ENCODE measurements around the gene DGKI. TPM values are rescaled to one million over a fixed set of nuclear protein-coding genes. Genes with fewer than 3 reads are reported as not detected.

DGKI gene
- total RNA-seq, 1 donor from 2014 or later: 0.69 TPM

DNA sequence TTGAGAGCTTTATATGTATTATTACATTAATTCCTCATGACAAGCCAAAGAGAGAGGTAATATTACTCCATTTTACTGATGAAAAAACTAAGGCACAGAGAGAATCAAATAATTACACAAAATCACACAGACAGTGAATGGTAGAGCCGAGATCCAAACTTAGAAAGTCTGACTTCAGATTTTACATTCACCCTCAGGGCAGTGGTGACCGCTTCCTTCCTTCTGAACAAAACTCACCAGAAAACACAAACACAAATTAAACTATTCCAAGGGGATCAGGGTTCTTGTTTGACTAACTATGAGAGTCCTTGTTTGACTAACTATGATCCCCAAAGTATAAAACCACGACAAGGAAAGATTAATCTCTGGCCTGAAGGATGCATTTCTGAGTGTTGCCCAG is 435.3 kb downstream of the DGKI start:
- Mint-ChIP-seq H3K4me3 (ENCODE audit: unreplicated experiment) (no peak overlapping the region), H3K4me1 (ENCODE audit: unreplicated experiment) (peaks cover 3% of the 10 kb centered on the region), H3K36me3 (ENCODE audit: low read depth, unreplicated experiment) (no peaks in the 10 kb centered on the region), H3K27me3 (ENCODE audit: unreplicated experiment) (peaks cover 1% of the 10 kb centered on the region), H3K27ac (ENCODE audit: unreplicated experiment) (no peak overlapping the region), H3K9me3 (ENCODE audit: unreplicated experiment) (no peaks in the 10 kb centered on the region)
- no peak for TF ChIP-seq CTCF (IDR thresholded peaks at IDR 0.05; ENCODE audit: unreplicated experiment)
- no peak for DNase-seq (ENCODE audit: low spot score)

DNA sequence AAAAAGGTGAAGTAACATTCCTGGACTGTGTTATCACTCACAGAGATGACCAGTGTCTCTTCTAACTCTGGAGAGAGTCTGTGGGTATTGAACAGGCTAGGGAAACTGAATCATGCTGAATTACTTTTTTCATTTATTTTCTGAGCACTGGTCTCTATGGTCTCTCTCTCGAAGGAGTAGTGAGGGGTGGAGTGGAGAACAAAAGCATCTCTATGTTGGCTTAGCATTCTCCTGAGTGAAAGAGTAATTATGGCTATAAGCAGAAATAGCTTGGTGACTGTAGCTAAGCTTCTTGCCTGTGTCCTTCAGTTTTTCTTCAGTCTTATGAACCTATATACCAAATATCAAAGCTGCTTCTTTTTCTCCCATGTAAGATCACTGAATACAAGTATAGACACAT is 438.6 kb downstream of the DGKI start:
- H3K9me3 Mint-ChIP-seq (ENCODE audit: unreplicated experiment): no peaks in the 10 kb centered on the region
- no peak overlapping the region for H3K4me3 Mint-ChIP-seq (ENCODE audit: unreplicated experiment)
- TF ChIP-seq CTCF (IDR thresholded peaks at IDR 0.05; ENCODE audit: unreplicated experiment): no peak
- no peaks in the 10 kb centered on the region for H3K36me3 Mint-ChIP-seq (ENCODE audit: low read depth, unreplicated experiment)
- DNase-seq (ENCODE audit: low spot score): no peak
- peaks cover 3% of the 10 kb centered on the region for H3K4me1 Mint-ChIP-seq (ENCODE audit: unreplicated experiment)
- H3K27me3 Mint-ChIP-seq (ENCODE audit: unreplicated experiment): no peaks in the 10 kb centered on the region
- H3K27ac Mint-ChIP-seq (ENCODE audit: unreplicated experiment): no peak overlapping the region

- H3K27me3 Mint-ChIP-seq (ENCODE audit: unreplicated experiment): no peaks in the 10 kb centered on the region
- DNase-seq (ENCODE audit: low spot score): no peak
Measured at GRCh38 chr7:137407078-137407477, 439.7 kb downstream of the DGKI start.

GRCh38 chr7:137404660-137405317 is 442.0 kb downstream of the DGKI start:
- Mint-ChIP-seq H3K4me3 (ENCODE audit: unreplicated experiment) (no peak overlapping the region), H3K4me1 (ENCODE audit: unreplicated experiment) (peaks cover 3% of the 10 kb centered on the region), H3K27ac (ENCODE audit: unreplicated experiment) (no peak overlapping the region), H3K36me3 (ENCODE audit: low read depth, unreplicated experiment) (no peaks in the 10 kb centered on the region), H3K27me3 (ENCODE audit: unreplicated experiment) (no peaks in the 10 kb centered on the region), H3K9me3 (ENCODE audit: unreplicated experiment) (no peaks in the 10 kb centered on the region)
- no peak for DNase-seq (ENCODE audit: low spot score)
- TF ChIP-seq CTCF (IDR thresholded peaks at IDR 0.05; ENCODE audit: unreplicated experiment): no peak

More at GRCh38 chr7:137407078-137407477, 439.7 kb downstream of the DGKI start:
- no peak overlapping the region for H3K27ac Mint-ChIP-seq (ENCODE audit: unreplicated experiment)
- peaks cover 3% of the 10 kb centered on the region for H3K4me1 Mint-ChIP-seq (ENCODE audit: unreplicated experiment)
- no peak for TF ChIP-seq CTCF (IDR thresholded peaks at IDR 0.05; ENCODE audit: unreplicated experiment)
- no peaks in the 10 kb centered on the region for H3K36me3 Mint-ChIP-seq (ENCODE audit: low read depth, unreplicated experiment)
- H3K4me3 Mint-ChIP-seq (ENCODE audit: unreplicated experiment): no peak overlapping the region
- no peaks in the 10 kb centered on the region for H3K9me3 Mint-ChIP-seq (ENCODE audit: unreplicated experiment)

- no peak overlapping the region for H3K27ac Mint-ChIP-seq (ENCODE audit: unreplicated experiment)
- no peaks in the 10 kb centered on the region for H3K4me1 Mint-ChIP-seq (ENCODE audit: unreplicated experiment)
- DNase-seq (ENCODE audit: low spot score): no peak
- no peak for TF ChIP-seq CTCF (IDR thresholded peaks at IDR 0.05; ENCODE audit: unreplicated experiment)
- no peaks in the 10 kb centered on the region for H3K27me3 Mint-ChIP-seq (ENCODE audit: unreplicated experiment)
- no peak overlapping the region for H3K4me3 Mint-ChIP-seq (ENCODE audit: unreplicated experiment)
- H3K36me3 Mint-ChIP-seq (ENCODE audit: low read depth, unreplicated experiment): no peaks in the 10 kb centered on the region
- H3K9me3 Mint-ChIP-seq (ENCODE audit: unreplicated experiment): no peaks in the 10 kb centered on the region
Measured at GRCh38 chr7:137403353-137403695, 443.4 kb downstream of the DGKI start.

Measured in endothelial cell (in vitro differentiated cells).